K562 (cell line): Measurements from ENCODE around the gene PTPN14. TPM values are rescaled to one million over a fixed set of nuclear protein-coding genes. Genes with fewer than 3 reads are reported as not detected.

Experiments used
- SMC3 ChIP-seq: conservative IDR thresholded peaks from 2 replicates; pipeline ENCODE4 v1.6.1; 2011; ENCODE audit warnings: low read depth, low read length, improper control_type of control experiment; ENCODE audit not compliant: insufficient read depth
- XRCC5 ChIP-seq: fragments of 200-400 bp; formaldehyde crosslinking; IDR thresholded peaks from 2 replicates; pipeline ENCODE4 v1.6.1; 2017; ENCODE audit warnings: low read depth, mild to moderate bottlenecking, low read length
- polyA plus RNA-seq, 8 experiments: library from polyadenylated mRNA; depleted of rRNA in 4 of 8; stranded (reverse) in 5 of 8; unstranded in 3 of 8; fragments of >200 nt; fragmentation: Nextera tagmentation in 2 of 8; fragmentation: Illumina TruSeq in 1 of 8; extraction: Ambion mirVana in 2 of 8; extraction: Trizol in 1 of 8; gene quantifications; 2 replicates each; pipeline versions ENCODE4 v1.2.1 to v1.2.3, GENCODE V29; 2011 to 2014; ENCODE audit warnings: inconsistent platforms in 1 of 8, missing spikeins in 1 of 8
- total RNA-seq, 7 experiments: library from RNA; depleted of rRNA in 6 of 7; stranded (reverse); fragments of >200 nt in 6 of 7; fragmentation: Illumina TruSeq in 2 of 7; extraction: Trizol in 2 of 7; gene quantifications; 2 replicates each; pipeline versions ENCODE4 v1.2.1 to v1.2.3, GENCODE V29; 2011 to 2021; ENCODE audit warnings: low replicate concordance in 1 of 7
- TF ChIP-seq, protein P1 (sequence below), 2 experiments: fragments of 450-650 bp; formaldehyde crosslinking in 1 of 2; IDR thresholded peaks; 2 replicates each; pipeline versions ENCODE4 v1.4.0 to v1.6.1; 2014 to 2020; ENCODE audit warnings: mild to moderate bottlenecking in 2 of 2, borderline replicate concordance in 1 of 2, low read depth in 1 of 2
- TF ChIP-seq, protein P2 (sequence below), 2 experiments: fragments of 150-350 bp in 1 of 2; IDR thresholded peaks; 2 replicates each; pipeline ENCODE4 v1.6.1; 2012 to 2016; ENCODE audit warnings: low read depth in 2 of 2, low read length in 2 of 2, mild to moderate bottlenecking in 1 of 2, moderate library complexity in 1 of 2
- TF ChIP-seq, protein P3 (sequence below): fragments of 450-650 bp; formaldehyde crosslinking; IDR thresholded peaks from 2 replicates; pipeline ENCODE4 v1.4.0; 2020; ENCODE audit warnings: mild to moderate bottlenecking, moderate library complexity

Gene PTPN14
- total and polyA plus RNA-seq, 9 of the 15 experiments (the other 6 are each of a cell fraction or from before 2014, with no cell fraction given) = 0.01 to 0.29 (median 0.04) TPM; not detected in 6

DNA sequence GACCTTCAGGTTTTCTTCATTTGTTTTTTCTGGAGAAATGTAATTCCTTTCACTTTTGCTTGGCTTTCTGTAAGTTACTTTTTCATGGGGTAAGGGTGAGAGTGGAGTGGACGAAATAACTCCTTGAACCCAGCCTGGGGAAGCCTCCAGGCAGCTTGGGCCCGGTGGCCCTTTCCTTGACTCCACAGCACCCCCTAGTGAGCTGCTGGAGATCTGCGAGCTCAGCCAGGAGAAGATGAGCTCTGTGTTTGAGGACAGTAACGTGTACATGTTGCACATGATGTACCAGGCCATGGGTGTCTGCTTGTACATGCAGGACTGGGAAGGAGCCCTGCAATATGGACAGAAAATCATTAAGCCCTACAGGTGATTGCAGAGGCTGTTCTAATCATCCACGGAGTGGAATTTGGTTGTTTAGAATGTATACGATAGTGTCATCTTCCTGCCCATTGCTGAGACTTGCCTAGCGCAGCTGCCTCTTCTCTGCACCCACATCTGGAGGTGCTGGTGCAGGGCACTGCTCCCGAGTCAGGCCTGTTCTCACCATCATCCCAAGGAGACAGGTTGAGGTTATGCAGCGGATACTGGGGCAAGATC lies 219.5 kb downstream of the PTPN14 start (continued):
- TF ChIP-seq SMC3 = peak; percentile 68
- TF ChIP-seq, protein P1, sequence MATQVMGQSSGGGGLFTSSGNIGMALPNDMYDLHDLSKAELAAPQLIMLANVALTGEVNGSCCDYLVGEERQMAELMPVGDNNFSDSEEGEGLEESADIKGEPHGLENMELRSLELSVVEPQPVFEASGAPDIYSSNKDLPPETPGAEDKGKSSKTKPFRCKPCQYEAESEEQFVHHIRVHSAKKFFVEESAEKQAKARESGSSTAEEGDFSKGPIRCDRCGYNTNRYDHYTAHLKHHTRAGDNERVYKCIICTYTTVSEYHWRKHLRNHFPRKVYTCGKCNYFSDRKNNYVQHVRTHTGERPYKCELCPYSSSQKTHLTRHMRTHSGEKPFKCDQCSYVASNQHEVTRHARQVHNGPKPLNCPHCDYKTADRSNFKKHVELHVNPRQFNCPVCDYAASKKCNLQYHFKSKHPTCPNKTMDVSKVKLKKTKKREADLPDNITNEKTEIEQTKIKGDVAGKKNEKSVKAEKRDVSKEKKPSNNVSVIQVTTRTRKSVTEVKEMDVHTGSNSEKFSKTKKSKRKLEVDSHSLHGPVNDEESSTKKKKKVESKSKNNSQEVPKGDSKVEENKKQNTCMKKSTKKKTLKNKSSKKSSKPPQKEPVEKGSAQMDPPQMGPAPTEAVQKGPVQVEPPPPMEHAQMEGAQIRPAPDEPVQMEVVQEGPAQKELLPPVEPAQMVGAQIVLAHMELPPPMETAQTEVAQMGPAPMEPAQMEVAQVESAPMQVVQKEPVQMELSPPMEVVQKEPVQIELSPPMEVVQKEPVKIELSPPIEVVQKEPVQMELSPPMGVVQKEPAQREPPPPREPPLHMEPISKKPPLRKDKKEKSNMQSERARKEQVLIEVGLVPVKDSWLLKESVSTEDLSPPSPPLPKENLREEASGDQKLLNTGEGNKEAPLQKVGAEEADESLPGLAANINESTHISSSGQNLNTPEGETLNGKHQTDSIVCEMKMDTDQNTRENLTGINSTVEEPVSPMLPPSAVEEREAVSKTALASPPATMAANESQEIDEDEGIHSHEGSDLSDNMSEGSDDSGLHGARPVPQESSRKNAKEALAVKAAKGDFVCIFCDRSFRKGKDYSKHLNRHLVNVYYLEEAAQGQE (IDR thresholded peaks at IDR 0.05; ENCODE audit: borderline replicate concordance) = 0 out of 2 replicates have a peak, but pooled peaks have one; percentile 42
- TF ChIP-seq, protein P1 (CRISPR knock-in tag; IDR thresholded peaks at IDR 0.05; ENCODE audit: low read depth) = no peak
- peak; percentile 51; the same call in 1 of the 2 replicates for TF ChIP-seq XRCC5
- TF ChIP-seq, protein P2, sequence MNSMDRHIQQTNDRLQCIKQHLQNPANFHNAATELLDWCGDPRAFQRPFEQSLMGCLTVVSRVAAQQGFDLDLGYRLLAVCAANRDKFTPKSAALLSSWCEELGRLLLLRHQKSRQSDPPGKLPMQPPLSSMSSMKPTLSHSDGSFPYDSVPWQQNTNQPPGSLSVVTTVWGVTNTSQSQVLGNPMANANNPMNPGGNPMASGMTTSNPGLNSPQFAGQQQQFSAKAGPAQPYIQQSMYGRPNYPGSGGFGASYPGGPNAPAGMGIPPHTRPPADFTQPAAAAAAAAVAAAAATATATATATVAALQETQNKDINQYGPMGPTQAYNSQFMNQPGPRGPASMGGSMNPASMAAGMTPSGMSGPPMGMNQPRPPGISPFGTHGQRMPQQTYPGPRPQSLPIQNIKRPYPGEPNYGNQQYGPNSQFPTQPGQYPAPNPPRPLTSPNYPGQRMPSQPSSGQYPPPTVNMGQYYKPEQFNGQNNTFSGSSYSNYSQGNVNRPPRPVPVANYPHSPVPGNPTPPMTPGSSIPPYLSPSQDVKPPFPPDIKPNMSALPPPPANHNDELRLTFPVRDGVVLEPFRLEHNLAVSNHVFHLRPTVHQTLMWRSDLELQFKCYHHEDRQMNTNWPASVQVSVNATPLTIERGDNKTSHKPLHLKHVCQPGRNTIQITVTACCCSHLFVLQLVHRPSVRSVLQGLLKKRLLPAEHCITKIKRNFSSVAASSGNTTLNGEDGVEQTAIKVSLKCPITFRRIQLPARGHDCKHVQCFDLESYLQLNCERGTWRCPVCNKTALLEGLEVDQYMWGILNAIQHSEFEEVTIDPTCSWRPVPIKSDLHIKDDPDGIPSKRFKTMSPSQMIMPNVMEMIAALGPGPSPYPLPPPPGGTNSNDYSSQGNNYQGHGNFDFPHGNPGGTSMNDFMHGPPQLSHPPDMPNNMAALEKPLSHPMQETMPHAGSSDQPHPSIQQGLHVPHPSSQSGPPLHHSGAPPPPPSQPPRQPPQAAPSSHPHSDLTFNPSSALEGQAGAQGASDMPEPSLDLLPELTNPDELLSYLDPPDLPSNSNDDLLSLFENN (IDR thresholded peaks at IDR 0.05; ENCODE audit: low read depth in 2 of 2, low read length in 2 of 2) = no peak
- TF ChIP-seq, protein P3, sequence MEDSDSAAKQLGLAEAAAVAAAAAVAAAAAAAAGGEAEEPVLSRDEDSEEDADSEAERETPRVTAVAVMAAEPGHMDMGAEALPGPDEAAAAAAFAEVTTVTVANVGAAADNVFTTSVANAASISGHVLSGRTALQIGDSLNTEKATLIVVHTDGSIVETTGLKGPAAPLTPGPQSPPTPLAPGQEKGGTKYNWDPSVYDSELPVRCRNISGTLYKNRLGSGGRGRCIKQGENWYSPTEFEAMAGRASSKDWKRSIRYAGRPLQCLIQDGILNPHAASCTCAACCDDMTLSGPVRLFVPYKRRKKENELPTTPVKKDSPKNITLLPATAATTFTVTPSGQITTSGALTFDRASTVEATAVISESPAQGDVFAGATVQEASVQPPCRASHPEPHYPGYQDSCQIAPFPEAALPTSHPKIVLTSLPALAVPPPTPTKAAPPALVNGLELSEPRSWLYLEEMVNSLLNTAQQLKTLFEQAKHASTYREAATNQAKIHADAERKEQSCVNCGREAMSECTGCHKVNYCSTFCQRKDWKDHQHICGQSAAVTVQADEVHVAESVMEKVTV = 0 out of 2 replicates have a peak, but pooled peaks have one; percentile 25
- TF ChIP-seq, all 486 proteins: peak for 9
